Hematopoietic multipotent progenitor cell treated with erythropoietin and hydrocortisone succinate and interleukin-3 and kit ligand, for 6 days (in vitro differentiated cells): ENCODE measurements around the gene TFIP11.

Experiments
- DNase-seq: peaks from one replicate; pipeline ENCODE4 v3.0.0-alpha.2; 2015

The TFIP11 gene

GRCh38 chr22:26476705-26477340, 35.5 kb downstream of the TFIP11 start:
- DNase-seq = peak; percentile 61

DNA sequence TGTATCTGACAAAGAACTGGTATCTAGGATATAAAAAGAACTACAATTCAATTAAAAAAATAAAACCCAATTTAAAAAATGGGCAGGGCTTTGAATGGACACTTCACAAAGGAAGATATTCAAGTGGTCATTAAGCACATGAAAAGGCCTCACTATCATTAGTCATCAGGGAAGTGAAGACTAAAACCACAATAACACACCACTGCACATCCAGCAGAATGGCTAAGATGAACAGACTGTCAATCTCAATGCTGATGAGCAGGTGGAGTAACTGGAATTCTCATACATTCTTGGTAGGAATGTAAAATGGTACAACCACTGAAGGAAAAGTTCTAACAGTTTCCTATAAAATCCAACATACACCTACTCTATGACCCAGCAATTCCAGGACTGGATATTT, 37.6 kb downstream of the TFIP11 start:
- peak; percentile 62 for DNase-seq

- no peak for DNase-seq
These were observed 40.8 kb downstream of the TFIP11 start for GRCh38 chr22:26471522-26471921.

DNA sequence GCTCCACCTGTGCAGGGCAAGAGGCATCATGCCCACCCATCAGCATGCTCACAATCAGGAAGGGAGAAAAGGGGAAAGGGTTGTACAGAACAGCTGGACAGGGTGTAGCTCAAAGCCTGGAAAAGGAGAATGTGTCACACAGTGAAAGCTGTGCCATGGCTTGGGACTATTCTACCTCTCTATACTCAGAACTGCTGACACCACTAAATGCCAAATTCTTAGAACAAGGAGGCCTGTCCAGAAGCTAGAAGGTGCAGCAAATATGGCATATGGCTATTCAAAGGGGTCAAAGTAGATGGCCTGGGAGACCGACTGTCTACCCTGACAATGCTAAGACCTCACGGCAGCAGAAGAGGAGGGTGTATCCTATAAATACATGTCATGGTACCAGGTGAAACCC, 41.5 kb downstream of the TFIP11 start:
- DNase-seq = no peak

DNA sequence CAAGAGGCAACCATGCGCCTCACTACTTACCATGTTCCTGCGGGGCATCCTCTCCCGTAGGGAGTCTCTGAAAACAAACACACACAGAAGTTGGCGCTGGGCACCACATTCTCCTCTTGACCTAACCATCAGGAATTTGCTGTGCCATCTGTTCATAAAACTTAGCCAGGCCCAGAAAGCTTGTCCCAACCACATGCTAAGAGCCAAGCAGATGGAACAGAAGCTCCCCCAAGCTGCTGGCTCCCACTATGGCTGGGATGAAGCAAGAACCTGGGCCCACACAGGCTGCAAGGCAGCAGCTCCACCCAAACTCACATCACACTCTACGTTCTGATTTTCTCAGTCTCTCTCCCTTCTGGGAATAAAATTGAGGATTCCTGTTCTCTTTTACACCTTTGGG, 46.1 kb downstream of the TFIP11 start:
- DNase-seq = no peak

DNA sequence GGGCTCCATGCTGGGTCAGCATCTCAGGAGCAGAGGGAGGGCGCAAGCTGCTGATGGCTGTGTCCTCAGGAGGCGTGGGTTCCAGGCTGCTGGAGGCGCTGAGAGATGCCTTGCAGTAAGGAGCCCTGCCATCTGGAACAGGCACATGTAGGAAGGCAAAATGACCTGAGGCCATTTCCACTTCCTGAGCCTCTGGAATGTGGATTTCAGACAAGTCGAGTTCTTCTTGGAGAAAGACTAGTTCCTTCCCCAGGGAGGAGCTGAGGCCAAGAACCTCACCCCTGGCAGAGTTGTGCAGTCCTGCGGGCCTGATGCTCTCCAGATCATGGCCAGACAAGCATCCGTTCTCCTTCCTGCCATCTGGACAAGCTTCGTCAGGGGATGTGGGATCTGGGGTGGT, 48.0 kb downstream of the TFIP11 start:
- no peak for DNase-seq

- no peak for DNase-seq
These were observed 48.6 kb downstream of the TFIP11 start for GRCh38 chr22:26463688-26464087.

GRCh38 chr22:26463101-26463661, 49.1 kb downstream of the TFIP11 start:
- DNase-seq = no peak

- no peak for DNase-seq
These were observed 49.6 kb downstream of the TFIP11 start for GRCh38 chr22:26462641-26463040.

GRCh38 chr22:26462051-26462450, 50.2 kb downstream of the TFIP11 start:
- DNase-seq = no peak

DNA sequence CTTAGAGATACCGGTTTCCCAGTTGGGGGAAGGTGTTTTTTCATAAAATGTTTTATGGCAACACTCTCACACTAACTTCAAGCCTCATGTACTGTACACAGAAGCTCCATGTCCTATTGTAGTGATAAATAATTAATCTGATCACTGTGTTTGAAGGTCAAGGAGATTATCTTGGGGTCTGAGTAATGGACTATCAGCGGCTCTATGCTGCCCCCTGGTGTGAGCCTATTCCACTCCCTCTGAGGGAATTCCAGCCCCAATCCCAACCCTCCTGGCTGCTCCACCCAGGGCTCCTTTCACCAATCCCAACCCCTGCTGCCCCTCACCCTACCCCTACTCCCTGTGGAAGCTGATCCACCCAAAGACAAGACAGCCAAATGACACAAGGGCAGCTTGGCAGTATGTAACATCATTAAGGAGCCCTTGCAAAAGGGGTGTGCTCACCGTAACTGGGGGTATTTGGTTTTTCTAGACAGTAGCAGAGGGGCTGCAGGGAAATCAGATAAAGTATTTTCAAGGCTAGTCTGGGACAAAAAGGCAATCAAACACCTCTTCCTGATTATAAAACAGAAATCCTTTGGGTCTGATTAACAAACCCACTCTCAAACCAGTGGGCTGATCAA, 51.0 kb downstream of the TFIP11 start:
- DNase-seq = peak; percentile 73

DNA sequence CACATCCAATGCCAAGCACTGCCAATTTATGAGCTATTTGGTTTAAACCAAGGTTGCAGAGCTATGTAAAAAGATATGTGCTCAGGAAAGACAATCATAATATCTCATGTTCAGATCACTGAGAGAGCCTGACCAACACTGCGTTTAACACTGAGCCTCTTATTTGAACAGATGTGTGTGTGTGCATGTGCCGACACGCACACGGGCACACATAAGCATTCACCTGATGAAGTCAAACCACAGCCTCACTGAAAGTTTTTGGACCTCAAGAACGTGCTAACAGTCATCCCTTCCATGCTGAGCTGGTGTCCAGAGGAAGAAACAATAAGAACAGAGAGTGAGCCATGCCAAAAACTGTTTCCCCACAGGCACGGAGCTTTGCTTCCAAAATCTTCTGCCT, 52.1 kb downstream of the TFIP11 start:
- DNase-seq = no peak

DNA sequence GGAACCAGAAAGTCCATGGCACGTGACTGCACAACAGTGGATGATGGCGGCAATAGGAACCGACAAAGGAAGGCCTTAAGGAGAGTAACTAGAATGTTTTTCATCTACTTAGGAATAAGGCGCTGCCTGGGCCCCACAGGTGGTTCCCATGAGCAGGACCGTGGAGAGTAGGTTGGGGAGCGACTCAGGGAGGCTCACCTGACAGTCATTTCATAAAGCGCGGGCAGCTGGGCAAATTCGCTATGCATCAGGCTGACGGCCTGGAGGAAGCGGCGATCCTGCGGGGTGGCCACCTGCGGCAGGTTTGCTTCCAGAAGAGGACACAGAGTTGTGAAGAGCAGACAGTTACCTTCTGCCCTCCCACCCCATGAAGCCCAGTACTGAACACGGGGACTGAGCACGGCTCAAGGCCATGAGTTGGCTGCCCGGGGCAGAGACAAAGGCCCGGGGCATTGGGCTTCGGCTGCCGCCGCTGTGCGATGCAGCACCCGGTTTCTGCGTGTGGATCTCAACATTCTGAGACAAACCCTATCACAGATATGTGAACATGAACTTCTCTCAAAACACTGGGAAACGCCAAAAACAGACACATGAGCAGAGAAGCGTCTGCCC, 54.5 kb downstream of the TFIP11 start:
- DNase-seq = no peak

DNA sequence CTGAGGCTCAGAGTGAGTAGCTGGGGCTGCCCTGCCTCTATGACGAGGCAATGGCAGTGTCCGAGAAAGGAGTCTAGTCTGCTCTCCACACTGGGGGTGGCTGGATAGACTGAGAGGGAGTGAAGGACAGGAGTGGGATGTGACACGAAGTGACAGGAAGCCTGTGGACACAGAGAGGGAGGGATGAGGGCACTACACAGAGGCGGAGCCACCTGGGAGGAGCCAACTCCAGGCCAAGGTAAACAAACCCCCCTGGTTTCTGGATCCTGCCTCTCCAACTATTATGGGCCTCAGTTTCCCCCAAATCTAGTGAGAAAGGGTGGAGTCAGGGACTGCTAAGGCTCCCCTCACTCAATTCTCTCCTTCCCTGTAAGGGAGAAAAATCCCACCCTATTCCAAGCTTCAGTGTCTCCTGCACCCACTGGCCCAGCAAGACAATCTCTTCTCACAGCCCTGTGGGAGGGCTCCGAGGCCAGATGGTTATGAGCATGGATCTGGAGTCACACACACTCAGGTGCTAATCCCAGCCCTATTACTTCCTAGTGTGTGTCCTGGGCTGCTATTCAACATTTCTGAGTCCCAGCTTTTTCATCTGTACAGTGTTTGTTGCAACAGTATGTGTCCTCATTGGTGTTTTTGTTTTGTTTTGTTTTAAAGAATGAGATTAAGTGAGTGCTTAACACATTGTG, 58.3 kb downstream of the TFIP11 start:
- no peak for DNase-seq

GRCh38 chr22:26453216-26453615, 59.1 kb downstream of the TFIP11 start:
- no peak for DNase-seq

DNA sequence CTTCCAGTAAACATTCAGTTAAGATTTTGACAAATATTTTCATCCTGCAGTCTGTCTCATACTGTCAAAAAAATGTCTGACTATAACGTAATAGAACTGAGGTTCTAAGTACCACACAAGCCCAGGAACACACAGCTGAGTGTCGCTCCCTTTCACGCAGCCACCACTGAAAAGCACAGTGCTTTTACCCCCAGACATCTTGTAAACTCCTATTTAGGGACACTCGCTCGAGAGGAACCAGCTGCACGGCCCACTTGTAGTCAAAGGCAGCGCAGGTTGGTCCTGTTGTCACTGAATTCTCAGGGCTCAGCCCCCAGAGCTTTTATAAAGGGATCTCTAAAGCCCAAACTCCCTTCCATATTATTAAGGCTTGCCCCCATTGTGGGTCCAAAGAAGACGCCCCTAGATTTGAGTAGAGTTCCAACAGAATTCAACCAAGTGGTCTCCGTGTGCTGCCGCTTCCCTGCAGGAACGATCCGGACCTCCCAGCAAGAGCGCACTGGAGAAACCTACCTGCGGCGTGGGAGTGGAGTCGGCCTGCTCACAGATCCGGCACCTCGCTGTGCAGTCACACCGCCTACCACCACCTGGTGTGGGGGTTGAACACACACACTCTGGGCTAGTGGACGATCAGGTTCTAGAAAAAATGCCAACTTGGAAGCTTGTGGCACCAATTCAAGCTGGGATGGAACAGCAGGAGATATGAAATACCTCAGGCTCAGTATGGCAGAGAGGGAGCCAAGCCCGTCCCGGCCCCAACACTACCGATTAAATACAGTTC, 59.8 kb downstream of the TFIP11 start:
- DNase-seq = no peak

DNA sequence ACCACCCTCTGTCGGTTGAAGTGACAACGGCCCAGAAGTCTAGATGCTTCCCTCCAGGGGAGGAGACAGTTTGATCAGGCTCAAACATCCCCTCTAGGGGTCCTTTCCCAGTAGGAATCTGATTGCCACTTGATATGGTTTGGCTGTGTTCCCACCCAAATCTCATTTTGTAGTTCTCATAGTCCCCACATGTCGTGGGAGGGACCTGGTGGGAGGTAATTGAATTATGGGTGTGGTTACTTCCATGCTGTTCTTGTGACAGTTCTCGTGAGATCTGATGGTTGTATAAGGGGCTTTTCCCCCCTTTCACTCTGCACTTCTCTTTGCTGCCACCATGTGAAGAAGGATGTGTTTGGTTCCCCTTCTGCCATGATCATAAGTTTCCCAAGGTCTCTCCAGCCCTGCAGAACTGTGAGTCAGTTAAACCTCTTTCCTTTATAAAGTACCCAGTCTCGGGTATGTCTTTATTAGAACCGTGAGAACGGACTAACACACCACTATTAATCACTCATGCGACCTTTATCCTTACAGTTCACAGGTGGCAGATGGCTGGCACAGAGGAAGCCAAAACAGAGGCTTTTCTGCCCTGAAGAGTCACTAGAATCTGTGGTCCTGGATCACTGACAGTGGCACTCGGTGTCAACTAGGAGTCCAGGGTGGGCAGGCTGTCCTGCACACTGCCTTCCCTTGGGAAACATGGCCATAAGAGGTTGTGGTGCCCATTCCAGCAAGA, 61.7 kb downstream of the TFIP11 start:
- no peak for DNase-seq

DNA sequence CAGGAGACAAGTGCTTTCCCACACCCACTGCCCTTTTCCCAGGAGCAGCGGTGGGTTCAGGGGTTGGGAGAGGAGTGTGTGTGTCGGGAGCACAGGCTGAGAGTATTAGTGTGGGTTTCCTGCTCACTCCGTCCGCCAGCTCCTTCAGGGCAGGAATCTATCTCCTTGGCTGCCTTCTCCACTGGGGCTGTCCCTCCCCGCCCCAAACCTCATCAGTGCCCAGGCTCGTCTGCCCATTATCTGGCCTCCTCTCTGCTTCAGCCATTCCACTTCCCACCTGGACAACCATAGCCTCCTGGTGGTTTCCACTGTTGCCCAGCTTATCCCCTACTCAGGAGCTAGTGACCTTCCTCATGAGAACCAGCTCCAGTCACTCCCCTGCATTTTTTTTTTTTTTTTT, 63.3 kb downstream of the TFIP11 start:
- no peak for DNase-seq

- no peak for DNase-seq
These were observed 63.9 kb downstream of the TFIP11 start for GRCh38 chr22:26448334-26448733.

DNA sequence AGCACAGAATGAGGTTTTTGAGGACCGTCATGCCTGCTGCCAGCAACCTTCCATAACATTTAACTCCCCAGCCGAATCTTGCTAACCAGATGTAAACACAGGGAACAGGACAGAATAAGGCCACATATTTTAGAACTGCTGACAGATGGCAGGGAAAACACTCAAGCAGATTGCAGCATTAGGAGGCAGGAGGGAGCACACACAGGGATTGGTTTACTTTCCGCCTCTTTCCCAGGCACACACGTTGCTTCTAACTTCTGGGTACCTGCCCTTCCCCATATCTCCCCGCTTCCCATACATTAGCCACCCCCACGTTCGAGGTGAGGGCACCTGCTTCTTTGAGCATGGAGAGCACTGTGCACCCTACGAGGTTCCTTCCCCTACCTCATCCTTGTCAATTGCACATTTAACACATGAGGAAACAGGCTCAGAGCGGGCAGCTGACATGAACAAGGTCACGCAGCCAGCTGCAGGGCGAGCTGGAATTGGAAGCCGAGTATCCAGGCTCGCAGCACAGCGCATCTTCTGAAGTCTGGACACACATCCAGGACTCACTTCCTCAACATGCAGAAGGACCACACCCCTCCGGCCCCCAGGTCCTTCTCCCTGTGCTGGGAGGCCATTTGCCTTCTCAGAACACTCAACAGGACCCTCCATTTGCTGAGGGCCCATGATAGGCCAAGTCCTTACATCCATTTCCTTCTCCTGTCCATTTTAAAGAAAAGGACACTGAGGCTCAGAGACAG, 64.5 kb downstream of the TFIP11 start:
- DNase-seq = no peak

- no peak for DNase-seq
These were observed 65.3 kb downstream of the TFIP11 start for GRCh38 chr22:26446808-26447515.
